ENCODE results near the gene GPRIN1. TPM values are rescaled to one million over a fixed set of nuclear protein-coding genes. Genes with fewer than 3 reads are reported as not detected.

Gene GPRIN1
- polyA plus RNA-seq, 2 donors, result 0.43 to 0.72 TPM

- WGBS, 2 donors, result 33 to 38% methylated on average over 19 of the region's 19 CpGs
- Histone ChIP-seq H3K4me1 (ENCODE audit: control insufficient read depth in 2 of 2, insufficient read depth in 2 of 2, low read length in 1 of 2) (peaks cover 9 to 13% of the 10 kb centered on the region in 2 donors), H3K4me3 (ENCODE audit: low read depth in 1 of 2, low read length in 2 of 2) (no peak overlapping the region), H3K27me3 (ENCODE audit: control insufficient read depth in 1 of 2, insufficient read depth in 2 of 2, low read length in 2 of 2) (peaks cover 0 to 26% of the 10 kb centered on the region in 2 donors), H3K9me3 (ENCODE audit: control insufficient read depth in 2 of 2, insufficient read depth in 1 of 2, low read depth in 1 of 2, low read length in 1 of 2) (peaks cover 0 to 9% of the 10 kb centered on the region in 2 donors), H3K36me3 (ENCODE audit: control insufficient read depth in 2 of 2, insufficient read depth in 2 of 2, low read length in 1 of 2) (no peaks in the 10 kb centered on the region), H3K27ac (ENCODE audit: low read depth in 2 of 2, low read length in 1 of 2) (no peak overlapping the region)
Measured at GRCh38 chr5:176618783-176619182, 8.8 kb upstream of the GPRIN1 start.

GRCh38 chr5:176616511-176616910, 6.6 kb upstream of the GPRIN1 start:
- Histone ChIP-seq H3K4me1 (ENCODE audit: control insufficient read depth in 2 of 2, insufficient read depth in 2 of 2, low read length in 1 of 2) (peaks cover 9 to 13% of the 10 kb centered on the region in 2 donors), H3K36me3 (ENCODE audit: control insufficient read depth in 2 of 2, insufficient read depth in 2 of 2, low read length in 1 of 2) (no peaks in the 10 kb centered on the region), H3K4me3 (ENCODE audit: low read depth in 1 of 2, low read length in 2 of 2) (no peak overlapping the region), H3K27ac (ENCODE audit: low read depth in 2 of 2, low read length in 1 of 2) (no peak overlapping the region), H3K9me3 (ENCODE audit: control insufficient read depth in 2 of 2, insufficient read depth in 1 of 2, low read depth in 1 of 2, low read length in 1 of 2) (peaks cover 0 to 9% of the 10 kb centered on the region in 2 donors), H3K27me3 (ENCODE audit: control insufficient read depth in 1 of 2, insufficient read depth in 2 of 2, low read length in 2 of 2) (peaks cover 0 to 26% of the 10 kb centered on the region in 2 donors)
- 62 to 66% methylated on average over 7 of the region's 7 CpGs for WGBS, 2 donors

- no peak overlapping the region for H3K4me3 ChIP-seq (ENCODE audit: low read depth in 1 of 2, low read length in 2 of 2)
- peaks cover 11% of the 10 kb centered on the region in 2 donors for H3K4me1 ChIP-seq (ENCODE audit: control insufficient read depth in 2 of 2, insufficient read depth in 2 of 2, low read length in 1 of 2)
- peaks cover 0 to 18% of the 10 kb centered on the region in 2 donors for H3K27me3 ChIP-seq (ENCODE audit: control insufficient read depth in 1 of 2, insufficient read depth in 2 of 2, low read length in 2 of 2)
- H3K36me3 ChIP-seq (ENCODE audit: control insufficient read depth in 2 of 2, insufficient read depth in 2 of 2, low read length in 1 of 2), result no peaks in the 10 kb centered on the region
- no peak overlapping the region for H3K27ac ChIP-seq (ENCODE audit: low read depth in 2 of 2, low read length in 1 of 2)
- 41 to 49% methylated on average over 8 of the region's 8 CpGs for WGBS, 2 donors
- H3K9me3 ChIP-seq (ENCODE audit: control insufficient read depth in 2 of 2, insufficient read depth in 1 of 2, low read depth in 1 of 2, low read length in 1 of 2), result peaks cover 0 to 9% of the 10 kb centered on the region in 2 donors
Measured at GRCh38 chr5:176614805-176615478, 5.0 kb upstream of the GPRIN1 start.

- H3K36me3 ChIP-seq (ENCODE audit: control insufficient read depth in 2 of 2, insufficient read depth in 2 of 2, low read length in 1 of 2), result no peaks in the 10 kb centered on the region
- no peaks in the 10 kb centered on the region for H3K9me3 ChIP-seq (ENCODE audit: control insufficient read depth in 2 of 2, insufficient read depth in 1 of 2, low read depth in 1 of 2, low read length in 1 of 2)
- no peak overlapping the region for H3K27ac ChIP-seq (ENCODE audit: low read depth in 2 of 2, low read length in 1 of 2)
- H3K4me1 ChIP-seq (ENCODE audit: control insufficient read depth in 2 of 2, insufficient read depth in 2 of 2, low read length in 1 of 2), result peaks cover 4 to 8% of the 10 kb centered on the region in 2 donors
- no peak overlapping the region for H3K4me3 ChIP-seq (ENCODE audit: low read depth in 1 of 2, low read length in 2 of 2)
- peaks cover 0 to 4% of the 10 kb centered on the region in 2 donors for H3K27me3 ChIP-seq (ENCODE audit: control insufficient read depth in 1 of 2, insufficient read depth in 2 of 2, low read length in 2 of 2)
- 64 to 65% methylated on average over 2 of the region's 2 CpGs for WGBS, 2 donors
Measured at GRCh38 chr5:176612855-176613254, 2.9 kb upstream of the GPRIN1 start.

GRCh38 chr5:176612008-176612407, 2.1 kb upstream of the GPRIN1 start:
- Histone ChIP-seq H3K36me3 (ENCODE audit: control insufficient read depth in 2 of 2, insufficient read depth in 2 of 2, low read length in 1 of 2) (no peaks in the 10 kb centered on the region), H3K4me1 (ENCODE audit: control insufficient read depth in 2 of 2, insufficient read depth in 2 of 2, low read length in 1 of 2) (peaks cover 4 to 8% of the 10 kb centered on the region in 2 donors), H3K27me3 (ENCODE audit: control insufficient read depth in 1 of 2, insufficient read depth in 2 of 2, low read length in 2 of 2) (peaks cover 0 to 4% of the 10 kb centered on the region in 2 donors), H3K4me3 (ENCODE audit: low read depth in 1 of 2, low read length in 2 of 2) (no peak overlapping the region), H3K27ac (ENCODE audit: low read depth in 2 of 2, low read length in 1 of 2) (no peak overlapping the region), H3K9me3 (ENCODE audit: control insufficient read depth in 2 of 2, insufficient read depth in 1 of 2, low read depth in 1 of 2, low read length in 1 of 2) (no peaks in the 10 kb centered on the region)
- 79 to 84% methylated on average over 6 of the region's 6 CpGs for WGBS, 2 donors

- Histone ChIP-seq H3K4me3 (ENCODE audit: low read depth in 1 of 2, low read length in 2 of 2) (no peak overlapping the region), H3K27me3 (ENCODE audit: control insufficient read depth in 1 of 2, insufficient read depth in 2 of 2, low read length in 2 of 2) (peaks cover 0 to 4% of the 10 kb centered on the region in 2 donors), H3K36me3 (ENCODE audit: control insufficient read depth in 2 of 2, insufficient read depth in 2 of 2, low read length in 1 of 2) (no peaks in the 10 kb centered on the region), H3K4me1 (ENCODE audit: control insufficient read depth in 2 of 2, insufficient read depth in 2 of 2, low read length in 1 of 2) (peaks cover 4 to 8% of the 10 kb centered on the region in 2 donors), H3K9me3 (ENCODE audit: control insufficient read depth in 2 of 2, insufficient read depth in 1 of 2, low read depth in 1 of 2, low read length in 1 of 2) (no peaks in the 10 kb centered on the region), H3K27ac (ENCODE audit: low read depth in 2 of 2, low read length in 1 of 2) (no peak overlapping the region)
- 12% methylated on average over 10 of the region's 10 CpGs for WGBS, 2 donors
Measured at GRCh38 chr5:176611435-176611834, 1.5 kb upstream of the GPRIN1 start.

GRCh38 chr5:176610435-176610773, 448 bp upstream of the GPRIN1 start:
- H3K4me1 ChIP-seq (ENCODE audit: control insufficient read depth in 2 of 2, insufficient read depth in 2 of 2, low read length in 1 of 2), result peaks cover 4 to 8% of the 10 kb centered on the region in 2 donors
- H3K4me3 ChIP-seq (ENCODE audit: low read depth in 1 of 2, low read length in 2 of 2), result peak overlapping the region; percentile 61
- peaks cover 0 to 4% of the 10 kb centered on the region in 2 donors for H3K27me3 ChIP-seq (ENCODE audit: control insufficient read depth in 1 of 2, insufficient read depth in 2 of 2, low read length in 2 of 2)
- 2 to 4% methylated on average over 17 to 31 of the region's 31 CpGs for WGBS, 2 donors
- no peaks in the 10 kb centered on the region for H3K9me3 ChIP-seq (ENCODE audit: control insufficient read depth in 2 of 2, insufficient read depth in 1 of 2, low read depth in 1 of 2, low read length in 1 of 2)
- no peak overlapping the region for H3K27ac ChIP-seq (ENCODE audit: low read depth in 2 of 2, low read length in 1 of 2)
- H3K36me3 ChIP-seq (ENCODE audit: control insufficient read depth in 2 of 2, insufficient read depth in 2 of 2, low read length in 1 of 2), result no peaks in the 10 kb centered on the region

- Histone ChIP-seq H3K27me3 (ENCODE audit: control insufficient read depth in 1 of 2, insufficient read depth in 2 of 2, low read length in 2 of 2) (peaks cover 0 to 4% of the 10 kb centered on the region in 2 donors), H3K36me3 (ENCODE audit: control insufficient read depth in 2 of 2, insufficient read depth in 2 of 2, low read length in 1 of 2) (no peaks in the 10 kb centered on the region), H3K4me3 (ENCODE audit: low read depth in 1 of 2, low read length in 2 of 2) (peak overlapping the region; percentile 61), H3K4me1 (ENCODE audit: control insufficient read depth in 2 of 2, insufficient read depth in 2 of 2, low read length in 1 of 2) (peaks cover 4 to 8% of the 10 kb centered on the region in 2 donors), H3K9me3 (ENCODE audit: control insufficient read depth in 2 of 2, insufficient read depth in 1 of 2, low read depth in 1 of 2, low read length in 1 of 2) (no peaks in the 10 kb centered on the region), H3K27ac (ENCODE audit: low read depth in 2 of 2, low read length in 1 of 2) (no peak overlapping the region)
- 30 to 32% methylated on average over 37 to 46 of the region's 46 CpGs for WGBS, 2 donors
Measured at GRCh38 chr5:176608937-176609723, 826 bp downstream of the GPRIN1 start.

GRCh38 chr5:176608142-176608705, 1.7 kb downstream of the GPRIN1 start:
- Histone ChIP-seq H3K27me3 (ENCODE audit: control insufficient read depth in 1 of 2, insufficient read depth in 2 of 2, low read length in 2 of 2) (peaks cover 0 to 4% of the 10 kb centered on the region in 2 donors), H3K36me3 (ENCODE audit: control insufficient read depth in 2 of 2, insufficient read depth in 2 of 2, low read length in 1 of 2) (no peaks in the 10 kb centered on the region), H3K27ac (ENCODE audit: low read depth in 2 of 2, low read length in 1 of 2) (no peak overlapping the region), H3K4me3 (ENCODE audit: low read depth in 1 of 2, low read length in 2 of 2) (no peak overlapping the region), H3K9me3 (ENCODE audit: control insufficient read depth in 2 of 2, insufficient read depth in 1 of 2, low read depth in 1 of 2, low read length in 1 of 2) (no peaks in the 10 kb centered on the region), H3K4me1 (ENCODE audit: control insufficient read depth in 2 of 2, insufficient read depth in 2 of 2, low read length in 1 of 2) (peaks cover 4 to 8% of the 10 kb centered on the region in 2 donors)
- 85 to 86% methylated on average over 4 of the region's 4 CpGs for WGBS, 2 donors
